Measurements from ENCODE around the gene EGFR.

GRCh38 chr7:55174856-55175255 is 156.0 kb downstream of the EGFR start:
- no peak for TF ChIP-seq CTCF (IDR thresholded peaks at IDR 0.05)
- no peak for TF ChIP-seq EP300 (IDR thresholded peaks at IDR 0.05)
- no peak for TF ChIP-seq POLR2A (IDR thresholded peaks at IDR 0.05; ENCODE audit: low read length)

Data from A549 (cell line).